Central memory CD4-positive, alpha-beta T cell (primary cell): ENCODE results near the gene LHX1.

Experiments
- DNase-seq: peaks from one replicate; pipeline ENCODE4 v3.0.0; 2022

Gene LHX1

GRCh38 chr17:36939052-36939801, 2.0 kb downstream of the LHX1 start:
- no peak for DNase-seq

- no peak for DNase-seq
These were observed 2.6 kb downstream of the LHX1 start for GRCh38 chr17:36939802-36940312.

GRCh38 chr17:36940313-36941264, 3.3 kb downstream of the LHX1 start:
- DNase-seq = no peak

- DNase-seq = no peak
These were observed 4.2 kb downstream of the LHX1 start for GRCh38 chr17:36941265-36942010.

GRCh38 chr17:36942019-36942599, 4.8 kb downstream of the LHX1 start:
- DNase-seq = no peak

GRCh38 chr17:36942631-36943125, 5.4 kb downstream of the LHX1 start:
- DNase-seq = no peak

- no peak for DNase-seq
These were observed 6.2 kb downstream of the LHX1 start for GRCh38 chr17:36943250-36944191.

GRCh38 chr17:36944553-36944952, 7.3 kb downstream of the LHX1 start:
- no peak for DNase-seq

- DNase-seq = no peak
These were observed 7.9 kb downstream of the LHX1 start for GRCh38 chr17:36945140-36945539.

- DNase-seq = no peak
These were observed 8.9 kb downstream of the LHX1 start for GRCh38 chr17:36945959-36946725.

GRCh38 chr17:36946726-36947091, 9.4 kb downstream of the LHX1 start:
- DNase-seq = no peak

GRCh38 chr17:36947922-36948716, 10.8 kb downstream of the LHX1 start:
- no peak for DNase-seq

- DNase-seq = peak; percentile 97
These were observed 11.6 kb downstream of the LHX1 start, which contains the start of gene AATF for GRCh38 chr17:36948717-36949460. Gene AATF, plus strand, starts transcription at chr17:36948954. Its CDS starts 172 bp downstream, at chr17:36949126.

- DNase-seq = no peak
These were observed 12.2 kb downstream of the LHX1 start for GRCh38 chr17:36949461-36949927.

GRCh38 chr17:36950027-36950426, 12.8 kb downstream of the LHX1 start:
- no peak for DNase-seq

GRCh38 chr17:36951084-36951789, 14.0 kb downstream of the LHX1 start:
- DNase-seq = no peak

GRCh38 chr17:36971508-36971907, 34.2 kb downstream of the LHX1 start:
- no peak for DNase-seq

- DNase-seq = no peak
These were observed 35.0 kb downstream of the LHX1 start for GRCh38 chr17:36972186-36972700.
